ENCODE measurements around the gene NRXN3.

GRCh38 chr14:79325071-79325470 lies 1154.9 kb downstream of the NRXN3 start:
- TF ChIP-seq CTCF (IDR thresholded peaks at IDR 0.05) (no peak), POLR2AphosphoS5 (IDR thresholded peaks at IDR 0.05) (no peak), POLR2A (IDR thresholded peaks at IDR 0.05) (no peak), EP300 (IDR thresholded peaks at IDR 0.05; ENCODE audit: low read depth) (no peak)
